ENCODE results near the gene WWC2. TPM values are rescaled to one million over a fixed set of nuclear protein-coding genes. Genes with fewer than 3 reads are reported as not detected.
A peak's percentile ranks its signal among the peaks of the same experiment; 100 is the strongest.

WWC2 gene
- total and polyA plus RNA-seq, 4 experiments from 2014 or later = 2.3 to 7.6 (median 5.2) TPM

- intact Hi-C loops (cut with micrococcal nuclease) = no loop called here
- H3K36me3 ChIP-seq (ENCODE audit: insufficient read depth, low read length) = no peaks in the 10 kb centered on the region
- POLR2A ChIA-PET (ENCODE audit: partially characterized antibody) = no interaction called here
- H3K27ac Mint-ChIP-seq = no peak overlapping the region
- H3K36me3 Mint-ChIP-seq = no peaks in the 10 kb centered on the region
- CTCF ChIA-PET (ENCODE audit: partially characterized antibody) = interaction anchor here (1.0 kb wide), 1 partner anchor 62 kb away, joined by 3 read pairs; no protein-coding TSS in a partner anchor
- H3K27ac ChIP-seq (ENCODE audit: low read depth, low read length) = no peak overlapping the region
- H3K4me3 ChIP-seq (ENCODE audit: low read length in 2 of 2) = no peak overlapping the region
- peaks cover 0 to 2% (median 0%) of the 10 kb centered on the region in 8 donors for H3K9me3 Mint-ChIP-seq
- no peaks in the 10 kb centered on the region for H3K27me3 ChIP-seq (ENCODE audit: insufficient read depth, low read length)
- H3K4me3 Mint-ChIP-seq = no peak overlapping the region
- no peaks in the 10 kb centered on the region for H3K9me3 ChIP-seq (ENCODE audit: control insufficient read depth in 1 of 2, low read length in 2 of 2)
- no peak for DNase-seq
- H3K4me1 Mint-ChIP-seq = peaks cover 0 to 2% (median 0%) of the 10 kb centered on the region in 4 donors
- H3K27me3 Mint-ChIP-seq = no peaks in the 10 kb centered on the region
- no peaks in the 10 kb centered on the region for H3K4me1 ChIP-seq (ENCODE audit: insufficient read depth, low read length)
These were observed 205.0 kb downstream of the WWC2 start for GRCh38 chr4:183304067-183304466.

DNA sequence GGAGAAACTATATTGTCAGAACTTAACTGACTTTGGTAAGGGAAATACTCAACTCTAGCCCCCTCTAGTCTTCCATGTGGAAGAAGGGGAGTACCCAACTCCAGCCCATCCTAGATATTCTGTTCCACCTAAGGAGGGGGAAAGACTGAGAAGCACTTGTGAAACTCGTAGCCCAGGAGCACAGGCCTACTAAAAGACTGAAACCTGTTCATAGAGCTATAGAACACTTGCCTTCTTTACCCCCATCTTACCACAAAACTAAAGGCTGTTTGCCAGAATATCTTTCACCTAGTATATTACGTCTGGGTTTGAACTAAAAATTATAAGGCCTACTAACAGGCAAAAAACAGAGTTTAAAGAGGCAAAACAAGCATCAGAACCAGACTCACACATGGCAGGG lies 205.5 kb downstream of the WWC2 start:
- H3K4me1 ChIP-seq (ENCODE audit: insufficient read depth, low read length) = no peaks in the 10 kb centered on the region
- peaks cover 0 to under 1% (median 0%) of the 10 kb centered on the region in 4 donors for H3K4me1 Mint-ChIP-seq
- H3K27me3 Mint-ChIP-seq = no peaks in the 10 kb centered on the region
- peaks cover 0 to 2% (median 0%) of the 10 kb centered on the region in 8 donors for H3K9me3 Mint-ChIP-seq
- no peak overlapping the region for H3K27ac Mint-ChIP-seq
- ChIA-PET CTCF (ENCODE audit: partially characterized antibody) (no interaction called here), POLR2A (ENCODE audit: partially characterized antibody) (no interaction called here)
- H3K36me3 ChIP-seq (ENCODE audit: insufficient read depth, low read length) = no peaks in the 10 kb centered on the region
- no peaks in the 10 kb centered on the region for H3K36me3 Mint-ChIP-seq
- no peaks in the 10 kb centered on the region for H3K27me3 ChIP-seq (ENCODE audit: insufficient read depth, low read length)
- no peak overlapping the region for H3K4me3 Mint-ChIP-seq
- no peaks in the 10 kb centered on the region for H3K9me3 ChIP-seq (ENCODE audit: control insufficient read depth in 1 of 2, low read length in 2 of 2)
- H3K27ac ChIP-seq (ENCODE audit: low read depth, low read length) = no peak overlapping the region
- intact Hi-C loops (cut with micrococcal nuclease) = no loop called here
- DNase-seq = no peak
- H3K4me3 ChIP-seq (ENCODE audit: low read length in 2 of 2) = no peak overlapping the region

DNA sequence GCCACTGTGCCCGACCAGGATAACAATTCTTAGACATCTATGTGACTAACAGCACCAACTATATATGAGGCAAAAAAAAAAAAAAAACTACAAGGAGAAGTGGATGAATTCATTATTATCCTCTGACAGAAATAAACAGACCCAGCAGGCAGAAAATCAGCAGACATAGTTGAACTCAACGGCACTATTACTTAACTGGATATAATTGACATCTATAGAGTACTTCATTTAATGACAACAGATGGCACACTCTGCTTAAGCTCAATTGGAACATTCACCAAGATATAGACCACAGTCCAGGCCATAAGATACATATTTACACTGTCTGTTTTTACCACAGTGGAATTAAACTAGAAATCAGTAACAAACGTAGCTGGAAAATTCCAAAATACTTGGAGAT lies 207.8 kb downstream of the WWC2 start:
- POLR2A ChIA-PET (ENCODE audit: partially characterized antibody) = no interaction called here
- peaks cover 0 to 2% (median 0%) of the 10 kb centered on the region in 8 donors for H3K9me3 Mint-ChIP-seq
- no peak for DNase-seq

DNA sequence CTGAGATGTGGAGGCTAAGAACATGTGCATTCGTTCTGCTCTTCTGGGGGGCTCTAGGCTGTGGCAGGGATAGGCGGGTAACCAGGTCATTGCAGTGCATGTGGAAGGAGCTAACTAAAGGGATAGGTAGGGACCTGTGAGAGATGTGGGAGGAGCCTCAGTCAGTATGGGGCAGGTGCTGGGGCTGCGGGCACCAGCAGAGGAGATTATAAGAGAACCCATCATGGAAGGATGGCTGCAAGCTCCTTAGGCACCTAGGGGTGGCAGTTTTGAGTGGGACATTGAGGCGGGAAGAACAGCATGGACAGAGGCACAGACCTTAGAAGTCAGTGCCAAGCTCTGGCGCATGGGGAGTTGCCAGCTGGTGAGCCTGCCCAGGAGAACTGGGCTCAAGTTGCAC lies 213.8 kb downstream of the WWC2 start:
- Histone ChIP-seq H3K27me3 (ENCODE audit: insufficient read depth, low read length) (no peaks in the 10 kb centered on the region), H3K27ac (ENCODE audit: low read depth, low read length) (no peak overlapping the region), H3K9me3 (ENCODE audit: control insufficient read depth in 1 of 2, low read length in 2 of 2) (no peaks in the 10 kb centered on the region), H3K36me3 (ENCODE audit: insufficient read depth, low read length) (no peaks in the 10 kb centered on the region), H3K4me3 (ENCODE audit: low read length in 2 of 2) (no peak overlapping the region), H3K4me1 (ENCODE audit: insufficient read depth, low read length) (no peaks in the 10 kb centered on the region)
- intact Hi-C loops (cut with micrococcal nuclease) = no loop called here
- Mint-ChIP-seq H3K36me3 (peaks cover 0 to 12% of the 10 kb centered on the region in 2 donors), H3K4me3 (no peak overlapping the region), H3K27me3 (no peaks in the 10 kb centered on the region), H3K4me1 (peaks cover 0 to 3% (median 0%) of the 10 kb centered on the region in 4 donors), H3K9me3 (no peaks in the 10 kb centered on the region), H3K27ac (no peak overlapping the region)
- POLR2A ChIA-PET (ENCODE audit: partially characterized antibody) = interaction anchor here (0.7 kb wide), 1 partner anchor 28 kb away, joined by 3 read pairs; no protein-coding TSS in a partner anchor
- DNase-seq = no peak
- CTCF ChIA-PET (ENCODE audit: partially characterized antibody) = no interaction called here

More for the DNA sequence above, 207.8 kb downstream of the WWC2 start:
- Histone ChIP-seq H3K9me3 (ENCODE audit: control insufficient read depth in 1 of 2, low read length in 2 of 2) (no peaks in the 10 kb centered on the region), H3K27ac (ENCODE audit: low read depth, low read length) (no peak overlapping the region), H3K36me3 (ENCODE audit: insufficient read depth, low read length) (no peaks in the 10 kb centered on the region), H3K4me3 (ENCODE audit: low read length in 2 of 2) (no peak overlapping the region), H3K4me1 (ENCODE audit: insufficient read depth, low read length) (no peaks in the 10 kb centered on the region), H3K27me3 (ENCODE audit: insufficient read depth, low read length) (no peaks in the 10 kb centered on the region)
- Mint-ChIP-seq H3K27ac (peak overlapping the region in 1 of 7 donors; percentile 62), H3K27me3 (no peaks in the 10 kb centered on the region), H3K4me1 (no peaks in the 10 kb centered on the region), H3K4me3 (no peak overlapping the region), H3K36me3 (no peaks in the 10 kb centered on the region)
- CTCF ChIA-PET (ENCODE audit: partially characterized antibody) = interaction anchor here (1.3 kb wide), 1 partner anchor 45 kb away, joined by 3 read pairs; no protein-coding TSS in a partner anchor
- intact Hi-C loops (cut with micrococcal nuclease) = no loop called here

- no peak overlapping the region for H3K4me3 ChIP-seq (ENCODE audit: low read length in 2 of 2)
These were observed 215.3 kb downstream of the WWC2 start for GRCh38 chr4:183314336-183314735.

DNA sequence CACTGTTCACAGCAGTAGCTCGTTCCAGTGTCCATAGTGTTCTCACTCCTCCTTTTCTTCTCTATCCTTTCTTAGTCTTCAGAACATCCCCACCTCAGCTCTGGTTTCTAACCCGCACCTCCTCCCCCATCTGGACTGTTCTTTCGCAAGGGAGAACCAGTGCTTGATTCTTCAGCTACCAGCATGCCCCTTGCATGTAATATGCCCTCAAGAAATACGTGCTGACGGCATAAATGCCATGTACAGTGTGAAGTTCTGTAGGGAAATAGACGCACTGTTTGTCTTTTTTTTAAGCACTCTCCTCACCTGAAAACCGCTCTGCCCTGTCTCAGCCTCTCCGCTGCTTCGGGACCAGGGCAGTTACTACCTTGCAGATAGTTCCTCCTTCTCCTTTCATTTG lies 215.7 kb downstream of the WWC2 start:
- H3K36me3 Mint-ChIP-seq = peaks cover 0 to 12% of the 10 kb centered on the region in 2 donors
- no peaks in the 10 kb centered on the region for H3K27me3 Mint-ChIP-seq
- intact Hi-C loops (cut with micrococcal nuclease) = no loop called here
- H3K27ac Mint-ChIP-seq = peak overlapping the region in 1 of 7 donors; percentile 80
- no peaks in the 10 kb centered on the region for H3K9me3 ChIP-seq (ENCODE audit: control insufficient read depth in 1 of 2, low read length in 2 of 2)
- POLR2A ChIA-PET (ENCODE audit: partially characterized antibody) = no interaction called here
- H3K4me1 ChIP-seq (ENCODE audit: insufficient read depth, low read length) = no peaks in the 10 kb centered on the region
- CTCF ChIA-PET (ENCODE audit: partially characterized antibody) = no interaction called here
- DNase-seq = no peak
- H3K36me3 ChIP-seq (ENCODE audit: insufficient read depth, low read length) = no peaks in the 10 kb centered on the region
- H3K4me3 ChIP-seq (ENCODE audit: low read length in 2 of 2) = no peak overlapping the region
- H3K4me3 Mint-ChIP-seq = no peak overlapping the region
- H3K27me3 ChIP-seq (ENCODE audit: insufficient read depth, low read length) = no peaks in the 10 kb centered on the region
- no peaks in the 10 kb centered on the region for H3K9me3 Mint-ChIP-seq
- H3K27ac ChIP-seq (ENCODE audit: low read depth, low read length) = no peak overlapping the region
- H3K4me1 Mint-ChIP-seq = peaks cover 0 to 3% (median 0%) of the 10 kb centered on the region in 4 donors

More at GRCh38 chr4:183314336-183314735, 215.3 kb downstream of the WWC2 start:
- Mint-ChIP-seq H3K9me3 (no peaks in the 10 kb centered on the region), H3K27me3 (no peaks in the 10 kb centered on the region), H3K27ac (no peak overlapping the region), H3K4me1 (peaks cover 0 to 3% (median 0%) of the 10 kb centered on the region in 4 donors), H3K36me3 (peaks cover 0 to 12% of the 10 kb centered on the region in 2 donors), H3K4me3 (no peak overlapping the region)
- no peaks in the 10 kb centered on the region for H3K27me3 ChIP-seq (ENCODE audit: insufficient read depth, low read length)
- CTCF ChIA-PET (ENCODE audit: partially characterized antibody) = no interaction called here
- intact Hi-C loops (cut with micrococcal nuclease) = no loop called here
- no peak for DNase-seq
- no peaks in the 10 kb centered on the region for H3K36me3 ChIP-seq (ENCODE audit: insufficient read depth, low read length)
- POLR2A ChIA-PET (ENCODE audit: partially characterized antibody) = no interaction called here
- no peaks in the 10 kb centered on the region for H3K9me3 ChIP-seq (ENCODE audit: control insufficient read depth in 1 of 2, low read length in 2 of 2)
- no peaks in the 10 kb centered on the region for H3K4me1 ChIP-seq (ENCODE audit: insufficient read depth, low read length)
- H3K27ac ChIP-seq (ENCODE audit: low read depth, low read length) = no peak overlapping the region

DNA sequence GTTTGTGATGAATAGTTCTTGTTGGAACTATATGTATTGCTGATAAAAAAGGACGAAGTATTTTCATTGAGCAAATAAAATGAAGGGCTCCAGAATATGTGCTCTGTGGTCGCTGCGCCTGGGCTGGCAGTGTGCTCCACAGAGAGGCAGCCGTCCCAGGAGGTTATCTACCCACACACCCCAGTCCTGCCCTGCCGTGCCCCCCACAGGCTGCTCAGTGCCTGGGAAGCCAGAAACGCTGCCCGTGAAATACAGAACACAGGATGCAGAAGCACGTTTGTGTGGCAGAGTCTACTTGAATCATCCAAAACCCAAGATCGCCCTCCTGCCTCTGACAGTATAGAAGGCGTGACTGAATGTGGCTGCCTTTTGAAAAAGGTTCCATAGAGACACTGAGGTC lies 219.6 kb downstream of the WWC2 start:
- Histone ChIP-seq H3K4me1 (ENCODE audit: insufficient read depth, low read length) (peaks cover 16% of the 10 kb centered on the region), H3K36me3 (ENCODE audit: insufficient read depth, low read length) (no peaks in the 10 kb centered on the region), H3K27ac (ENCODE audit: low read depth, low read length) (no peak overlapping the region), H3K4me3 (ENCODE audit: low read length in 2 of 2) (no peak overlapping the region), H3K9me3 (ENCODE audit: control insufficient read depth in 1 of 2, low read length in 2 of 2) (no peaks in the 10 kb centered on the region), H3K27me3 (ENCODE audit: insufficient read depth, low read length) (no peaks in the 10 kb centered on the region)
- Mint-ChIP-seq H3K9me3 (no peaks in the 10 kb centered on the region), H3K4me3 (no peak overlapping the region), H3K4me1 (peaks cover 4 to 24% (median 17%) of the 10 kb centered on the region in 4 donors), H3K27me3 (no peaks in the 10 kb centered on the region), H3K27ac (no peak overlapping the region), H3K36me3 (peaks cover 0 to 9% of the 10 kb centered on the region in 2 donors)
- ChIA-PET POLR2A (ENCODE audit: partially characterized antibody) (no interaction called here), CTCF (ENCODE audit: partially characterized antibody) (no interaction called here)
- DNase-seq = no peak
- intact Hi-C loops (cut with micrococcal nuclease) = no loop called here

Measured in CD4-positive, alpha-beta memory T cell (primary cell).